ENCODE data around the gene OTOF.

GRCh38 chr2:26489213-26489850 lies 11.4 kb upstream of the OTOF start:
- no peak for TF ChIP-seq CTCF (IDR thresholded peaks at IDR 0.05)
- no peak for TF ChIP-seq EZH2 (IDR thresholded peaks at IDR 0.05)

Measured in neural progenitor cell (in vitro differentiated cells).